HG03432 (cell line): Measurements from ENCODE around the gene IL37.

Source experiments
- ATAC-seq: cut with Tn5 transposase; IDR thresholded peaks from one replicate; pipeline ENCODE4 v1.9.1; 2021; ENCODE audit warnings: mild to moderate bottlenecking, moderate library complexity; ENCODE audit not compliant: unreplicated experiment

IL37 gene, protein sequence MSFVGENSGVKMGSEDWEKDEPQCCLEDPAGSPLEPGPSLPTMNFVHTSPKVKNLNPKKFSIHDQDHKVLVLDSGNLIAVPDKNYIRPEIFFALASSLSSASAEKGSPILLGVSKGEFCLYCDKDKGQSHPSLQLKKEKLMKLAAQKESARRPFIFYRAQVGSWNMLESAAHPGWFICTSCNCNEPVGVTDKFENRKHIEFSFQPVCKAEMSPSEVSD

GRCh38 chr2:112910865-112911264, at the start of gene IL37:
Gene IL37, plus strand, starts transcription at chr2:112911165. Its CDS starts 1,848 bp downstream, at chr2:112913013.
- ATAC-seq = no peak

DNA sequence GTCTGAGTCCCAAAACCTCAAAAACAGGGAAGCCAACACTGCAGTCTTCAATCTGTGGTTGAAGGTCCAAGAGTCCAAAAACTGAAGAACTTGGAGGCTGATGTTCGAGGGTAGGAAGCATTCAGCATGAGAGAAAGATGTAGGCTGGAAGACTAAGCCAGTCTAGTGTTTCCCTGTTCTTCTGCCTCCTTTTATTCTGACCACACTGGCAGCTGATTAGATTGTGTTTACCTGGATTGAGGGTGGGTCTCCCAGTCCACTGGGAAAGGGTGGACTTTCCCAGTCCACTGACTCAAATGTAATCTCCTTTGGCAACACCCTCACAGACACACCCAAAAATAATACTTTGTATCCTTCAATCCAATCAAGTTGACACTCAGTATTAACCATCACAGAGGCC, 46.9 kb upstream of the IL37 start:
- ATAC-seq = no peak

GRCh38 chr2:112866128-112866835, 44.7 kb upstream of the IL37 start:
- no peak for ATAC-seq

GRCh38 chr2:112867701-112868631, 43.0 kb upstream of the IL37 start:
- no peak for ATAC-seq

DNA sequence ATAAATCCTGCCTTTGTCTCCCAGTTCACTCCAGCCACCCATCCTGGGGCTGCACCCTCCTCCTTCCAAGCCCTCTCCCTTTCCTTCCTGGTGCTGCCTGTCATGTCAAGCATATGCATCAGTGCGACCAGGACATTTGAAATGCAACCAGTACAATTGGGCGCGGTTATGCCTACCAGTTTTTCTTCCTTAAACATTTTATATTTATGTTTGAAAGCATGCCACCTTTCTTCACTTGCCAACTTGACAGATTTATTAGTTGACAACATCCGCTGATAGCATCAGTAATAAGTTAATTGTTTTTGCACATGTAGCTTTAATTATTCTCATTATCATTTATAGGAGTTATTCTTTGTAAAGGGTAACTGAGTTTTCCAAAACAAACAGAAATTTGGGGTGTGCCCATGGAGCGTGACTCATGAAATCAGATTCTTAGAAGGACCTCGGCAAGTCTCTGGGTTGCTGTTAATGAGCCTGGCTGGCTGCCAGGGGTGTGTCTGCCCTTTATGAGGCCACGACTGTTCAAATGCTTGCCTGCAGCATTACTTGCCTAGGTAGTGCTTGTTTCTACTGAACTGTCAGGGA, 41.6 kb upstream of the IL37 start:
- ATAC-seq = no peak

- ATAC-seq = no peak
Measured at GRCh38 chr2:112870841-112871835, 39.8 kb upstream of the IL37 start.

DNA sequence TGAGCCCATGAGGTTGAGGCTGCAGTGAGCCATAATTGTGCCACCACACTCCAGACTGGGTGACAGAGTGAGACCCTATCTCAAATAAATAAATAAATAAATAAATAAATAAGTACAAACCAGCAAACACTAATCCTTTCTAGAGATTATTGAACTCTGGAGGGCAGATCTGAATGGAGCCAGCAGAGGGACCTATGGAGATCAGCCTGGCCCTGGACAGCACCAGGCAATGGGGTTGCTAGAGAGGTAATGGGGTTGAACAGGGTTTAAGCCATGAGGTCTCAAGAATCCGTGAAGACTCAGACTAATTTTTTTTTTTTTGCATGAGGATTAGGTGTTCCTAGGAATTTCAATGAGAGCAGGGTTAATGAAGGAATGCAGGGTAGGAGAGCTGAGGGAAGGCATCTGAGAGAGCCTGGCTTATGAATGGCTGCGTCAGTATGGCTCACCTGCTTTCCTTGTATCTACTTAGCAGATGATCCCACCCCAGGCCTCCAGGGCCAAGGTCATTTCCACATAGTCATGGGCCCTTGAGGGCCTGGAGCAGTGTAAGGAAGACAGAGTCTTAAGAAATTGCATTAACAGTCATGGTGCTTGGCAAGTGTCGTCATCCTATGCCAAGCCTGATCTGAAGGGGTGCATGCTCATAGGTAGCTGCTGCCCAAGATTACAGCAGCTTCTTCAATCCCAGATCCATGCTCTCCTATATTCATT, 34.6 kb upstream of the IL37 start:
- no peak for ATAC-seq

DNA sequence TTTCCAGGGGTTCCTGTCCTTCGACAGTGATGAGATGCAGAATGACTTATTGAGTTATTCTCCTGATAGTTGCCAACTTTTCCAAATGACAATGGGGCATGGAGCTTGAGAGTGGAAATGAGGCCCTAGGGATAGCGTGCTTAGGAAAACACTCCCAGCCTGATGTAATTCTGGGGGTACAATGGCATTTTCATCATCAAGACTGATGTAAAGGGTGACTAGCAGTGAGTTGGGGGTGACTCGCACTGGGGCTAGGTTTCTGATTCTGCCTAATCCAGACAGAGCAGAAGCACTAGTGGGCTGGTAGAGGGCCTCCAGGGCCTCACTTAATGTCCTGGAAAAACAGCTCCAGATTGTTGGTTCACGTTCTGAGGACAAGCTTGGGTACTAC, 34.0 kb upstream of the IL37 start:
- ATAC-seq = no peak

DNA sequence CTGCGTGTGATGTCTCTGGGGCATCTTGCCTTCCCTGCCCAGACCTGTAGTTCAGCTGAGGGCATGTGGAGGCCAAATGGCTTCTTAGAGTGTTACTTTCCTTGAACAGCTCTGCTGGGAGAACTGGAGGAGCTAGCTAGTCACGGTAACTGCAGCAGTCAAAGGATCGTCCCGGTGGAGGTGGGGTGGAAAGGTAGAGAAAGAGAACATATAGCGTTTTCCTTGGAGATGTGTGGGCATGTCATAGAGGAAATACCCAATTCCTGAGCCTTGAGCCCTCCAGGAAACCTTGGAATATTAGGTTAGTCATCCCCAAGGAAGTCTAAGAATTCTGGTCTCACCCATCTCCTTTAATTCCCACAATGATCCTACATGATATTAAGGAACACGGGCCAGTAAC, 33.5 kb upstream of the IL37 start:
- ATAC-seq = no peak

DNA sequence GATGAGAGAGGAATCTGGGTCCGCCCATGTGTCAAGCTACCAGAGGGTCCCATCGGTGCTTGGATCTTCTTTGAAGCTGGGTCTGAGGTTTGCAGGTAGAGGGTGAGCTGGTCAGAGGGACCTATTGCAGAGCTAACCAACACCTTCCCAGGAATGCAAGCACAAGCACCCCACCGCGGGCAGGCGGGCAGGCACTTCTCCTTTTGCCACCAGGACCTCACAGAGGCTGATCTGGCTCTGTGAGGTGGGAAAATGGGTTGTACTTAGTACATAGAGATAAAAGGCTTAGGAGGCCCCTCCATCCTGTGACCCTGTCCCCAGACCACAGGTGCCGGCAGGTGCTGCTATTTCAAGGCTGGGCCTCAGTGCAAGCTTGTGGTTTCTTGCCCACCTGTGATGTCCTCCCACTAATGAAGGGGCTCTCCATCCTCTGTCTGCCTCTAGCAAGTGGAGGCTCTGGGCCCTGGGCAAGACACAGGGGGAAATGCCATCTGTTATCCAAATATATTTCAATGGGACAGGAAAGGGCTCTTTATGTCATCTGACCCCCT, 31.4 kb upstream of the IL37 start:
- ATAC-seq = no peak

GRCh38 chr2:112880091-112880531, 30.9 kb upstream of the IL37 start:
- peak; percentile 30 for ATAC-seq

- ATAC-seq = no peak
Measured at GRCh38 chr2:112880696-112881095, 30.3 kb upstream of the IL37 start.

DNA sequence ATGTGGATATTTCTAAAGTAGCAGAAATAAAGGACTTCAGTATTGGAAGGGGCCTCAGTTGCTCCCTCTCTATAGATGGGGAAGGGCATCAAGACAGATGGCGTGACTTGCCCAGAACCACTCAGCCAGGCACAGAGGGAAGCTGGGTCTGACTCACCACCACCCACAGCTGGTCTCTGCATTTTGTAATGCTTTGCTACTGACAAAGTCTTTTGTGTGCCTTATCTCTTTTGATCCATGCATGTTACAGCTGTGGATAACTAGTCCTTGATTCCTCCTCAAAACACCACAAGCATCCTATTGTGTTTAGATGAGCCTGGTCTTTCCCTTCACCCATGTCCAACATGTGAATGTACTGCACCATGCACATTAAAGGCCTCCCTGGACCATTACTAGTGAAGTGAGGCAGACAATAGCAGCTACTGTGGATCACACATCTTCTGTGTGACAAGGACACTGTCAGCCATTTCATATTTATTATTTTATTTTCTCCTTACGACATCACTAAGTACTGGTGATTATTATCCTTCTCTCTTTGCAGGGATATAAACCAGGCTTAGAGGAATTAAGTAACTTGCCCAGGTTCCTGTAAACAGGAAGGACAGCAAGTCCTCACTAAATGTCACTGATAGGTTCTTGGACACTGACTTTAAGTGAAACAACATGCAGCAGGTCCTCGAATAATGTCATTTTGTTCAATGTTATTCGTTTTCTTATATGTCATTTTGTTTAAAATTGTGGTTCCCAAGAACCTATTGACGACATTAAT, 29.6 kb upstream of the IL37 start:
- ATAC-seq = peak; percentile 84

- no peak for ATAC-seq
Measured at GRCh38 chr2:112883669-112884068, 27.3 kb upstream of the IL37 start.

DNA sequence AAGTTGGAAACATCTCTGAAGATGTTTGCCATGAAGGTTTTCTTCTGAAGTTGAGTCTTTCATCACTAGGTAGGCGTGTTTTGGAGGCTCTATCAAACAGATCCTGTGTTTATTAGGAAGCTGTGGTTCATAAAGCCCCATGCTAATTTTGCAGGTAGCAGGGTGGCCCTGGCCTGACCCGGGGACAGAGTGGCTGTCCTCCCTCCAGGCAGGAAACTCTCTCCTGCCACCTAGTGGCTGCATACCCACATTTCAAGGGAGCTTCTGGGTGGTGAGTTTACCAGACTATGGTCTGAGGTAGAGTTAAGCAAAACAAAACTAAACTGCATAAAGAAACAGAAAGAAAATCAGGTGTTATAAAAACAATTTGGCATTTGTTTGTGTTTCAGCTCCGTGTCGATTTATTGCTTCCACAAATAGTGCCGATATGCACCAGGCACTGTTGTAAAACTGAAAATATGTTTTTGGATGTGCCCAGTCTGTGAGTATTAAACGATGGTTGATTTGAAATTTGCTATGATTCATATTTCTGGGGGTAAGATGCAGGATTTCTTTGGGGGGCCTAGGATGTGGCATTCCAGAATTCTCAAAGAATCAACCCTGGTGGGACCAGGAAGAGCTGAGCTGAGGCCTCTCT, 26.0 kb upstream of the IL37 start:
- peak; percentile 64 for ATAC-seq

- no peak for ATAC-seq
Measured at GRCh38 chr2:112885506-112885902, 25.5 kb upstream of the IL37 start.

DNA sequence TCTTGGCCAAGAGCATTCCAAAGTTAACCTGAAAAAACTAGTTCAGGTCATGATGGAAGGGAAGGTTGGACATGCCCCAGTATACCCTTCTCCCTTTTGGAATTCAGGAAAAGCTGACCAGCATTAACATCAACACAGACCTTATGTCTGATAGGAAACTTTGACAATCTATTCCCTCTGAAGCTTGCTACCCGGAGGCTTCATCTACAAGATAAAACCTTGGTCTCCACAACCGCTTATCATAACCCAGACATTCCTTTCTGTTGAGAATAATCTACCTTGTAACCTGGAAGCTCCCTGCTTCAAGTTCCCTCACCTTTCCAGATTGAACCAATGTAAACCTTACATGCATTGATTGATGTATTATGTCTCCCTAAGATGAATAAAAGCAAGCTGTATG, 24.7 kb upstream of the IL37 start:
- no peak for ATAC-seq
